Loucy (cell line): ENCODE measurements around the gene ACOT12.

ENCODE experiments used
- H2AFZ ChIP-seq: fragments of 200-600 bp; sonication (generic); 2 replicates; pipeline ENCODE4 v1.6.0; 2016; ENCODE audit warnings: antibody characterized with exemption, mild to moderate bottlenecking, low read length, moderate library complexity
- H3F3A ChIP-seq: fragments of 200-600 bp; 2 replicates; pipeline ENCODE4 v1.6.0; 2016; ENCODE audit warnings: antibody characterized with exemption, low read depth, mild to moderate bottlenecking
- H3K27me3 ChIP-seq: fragments of 200-600 bp; sonication (generic); 2 replicates; pipeline ENCODE4 v1.6.1; 2014; ENCODE audit warnings: low read length, mild to moderate bottlenecking; ENCODE audit not compliant: insufficient read depth, poor library complexity, severe bottlenecking
- H3K36me3 ChIP-seq: fragments of 200-600 bp; sonication (generic); 2 replicates; pipeline ENCODE4 v1.6.1; 2016; ENCODE audit warnings: low read length; ENCODE audit not compliant: insufficient read depth
- H3K4me1 ChIP-seq: fragments of 200-600 bp; sonication (generic); 2 replicates; pipeline ENCODE4 v1.5.1; 2014; ENCODE audit warnings: low read length, mild to moderate bottlenecking; ENCODE audit not compliant: insufficient read depth, poor library complexity, severe bottlenecking
- H3K4me2 ChIP-seq: fragments of 200-600 bp; sonication (generic); 2 replicates; pipeline ENCODE4 v1.6.0; 2014; ENCODE audit warnings: antibody characterized with exemption, low read length, low read depth, mild to moderate bottlenecking; ENCODE audit not compliant: poor library complexity, severe bottlenecking
- H3K4me3 ChIP-seq: fragments of 200-600 bp; sonication (generic); 2 replicates; pipeline ENCODE4 v1.5.1; 2014; ENCODE audit warnings: low read length, mild to moderate bottlenecking, mixed read lengths; ENCODE audit not compliant: poor library complexity, severe bottlenecking
- H3K79me2 ChIP-seq: fragments of 200-600 bp; sonication (generic); 2 replicates; pipeline ENCODE4 v1.6.1; 2014; ENCODE audit warnings: low read length; ENCODE audit not compliant: insufficient read depth
- H3K9ac ChIP-seq: fragments of 200-600 bp; sonication (generic); 2 replicates; pipeline ENCODE4 v1.6.0; 2014; ENCODE audit warnings: mild to moderate bottlenecking, low read depth, low read length, moderate library complexity; ENCODE audit not compliant: poor library complexity, severe bottlenecking
- H3K9me2 ChIP-seq: fragments of 200-600 bp; sonication (generic); replicated peaks from 2 replicates; pipeline ENCODE4 v1.6.1; 2016; ENCODE audit warnings: low read depth, low read length, mixed read lengths
- H3K9me3 ChIP-seq: fragments of 200-600 bp; sonication (generic); 2 replicates; pipeline ENCODE4 v1.6.1; 2014; ENCODE audit warnings: mild to moderate bottlenecking, antibody characterized with exemption, low read length, low read depth; ENCODE audit not compliant: insufficient read depth
- H4K20me1 ChIP-seq: fragments of 200-600 bp; sonication (generic); 2 replicates; pipeline ENCODE4 v1.6.0; 2014; ENCODE audit warnings: antibody characterized with exemption, low read length, mild to moderate bottlenecking; ENCODE audit not compliant: insufficient read depth, poor library complexity, severe bottlenecking
- EZH2phosphoT487 ChIP-seq: fragments of 200-600 bp; IDR thresholded peaks from 2 replicates; pipeline ENCODE4 v1.6.1; 2018; ENCODE audit warnings: antibody characterized with exemption, mild to moderate bottlenecking, moderate library complexity, borderline replicate concordance
- TF ChIP-seq, protein P1 (sequence below): fragments of 200-600 bp; sonication (generic); conservative IDR thresholded peaks from 2 replicates; pipeline ENCODE4 v1.5.1; 2014; ENCODE audit warnings: mild to moderate bottlenecking, antibody characterized with exemption, low read length

ACOT12 gene

DNA sequence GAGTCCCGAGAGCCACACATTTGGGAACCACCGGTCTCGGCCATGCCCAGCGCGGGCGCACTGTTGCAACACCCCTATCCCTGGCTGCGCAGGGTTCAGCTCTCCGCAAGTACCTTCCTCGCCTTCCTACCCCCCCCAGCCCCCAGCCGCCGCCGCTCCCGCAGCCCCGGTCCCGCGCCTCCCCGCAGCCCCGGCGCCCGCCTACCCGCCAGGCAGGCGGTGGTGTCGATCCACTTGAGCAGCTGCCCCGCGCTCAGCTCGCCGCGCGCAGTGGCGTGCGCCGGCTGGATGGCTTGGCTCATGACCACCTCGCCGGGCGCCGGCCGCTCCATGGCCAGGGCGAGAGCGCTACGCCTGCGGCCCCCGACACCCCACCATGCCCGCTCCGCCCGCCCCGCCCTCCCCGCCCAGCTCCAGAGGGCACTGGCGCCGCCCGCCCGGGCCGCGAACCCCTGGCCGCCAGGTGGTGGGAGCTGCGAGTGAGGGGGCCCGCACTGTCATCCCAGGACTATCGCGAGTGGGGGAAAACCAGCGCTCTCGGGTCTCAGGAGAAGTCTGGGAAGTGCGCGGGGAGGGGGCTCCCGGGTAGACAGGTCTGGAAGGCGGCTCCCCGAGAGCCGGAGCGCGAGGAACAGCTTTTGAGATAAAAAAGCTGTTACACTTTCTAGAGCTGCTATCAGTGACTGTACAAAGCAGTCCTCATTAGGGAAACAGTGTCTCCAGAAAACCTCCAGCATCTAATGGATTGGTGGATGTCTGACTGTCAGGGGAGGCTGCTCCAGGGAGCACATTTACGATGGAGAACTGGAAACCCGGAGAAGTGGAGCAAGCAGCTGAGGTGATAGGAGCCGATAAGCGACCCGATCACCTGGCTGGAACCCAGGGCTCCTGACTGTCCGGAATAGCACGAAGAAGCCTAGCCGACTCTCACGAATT lies at the start of gene ACOT12:
ACOT12 (minus strand) TSS at position 352 of the 936 bp plus-strand sequence; CDS start at position 332, 20 bp downstream.
- Histone ChIP-seq H3F3A (no peaks in the 10 kb centered on the region), H3K9ac (no peak within 1 kb of the TSS), H3K4me3 (no peak within 1 kb of the TSS), H3K79me2 (no peaks in the 10 kb centered on the region), H2AFZ (no peak within 1 kb of the TSS), H3K9me2 (no peaks in the 10 kb centered on the region), H3K9me3 (no peaks in the 10 kb centered on the region), H4K20me1 (no peaks in the 10 kb centered on the region), H3K36me3 (no peaks in the 10 kb centered on the region), H3K4me2 (no peak within 1 kb of the TSS), H3K4me1 (no peaks in the 10 kb centered on the region), H3K27me3 (no peaks in the 10 kb centered on the region)
- TF ChIP-seq, protein P1, sequence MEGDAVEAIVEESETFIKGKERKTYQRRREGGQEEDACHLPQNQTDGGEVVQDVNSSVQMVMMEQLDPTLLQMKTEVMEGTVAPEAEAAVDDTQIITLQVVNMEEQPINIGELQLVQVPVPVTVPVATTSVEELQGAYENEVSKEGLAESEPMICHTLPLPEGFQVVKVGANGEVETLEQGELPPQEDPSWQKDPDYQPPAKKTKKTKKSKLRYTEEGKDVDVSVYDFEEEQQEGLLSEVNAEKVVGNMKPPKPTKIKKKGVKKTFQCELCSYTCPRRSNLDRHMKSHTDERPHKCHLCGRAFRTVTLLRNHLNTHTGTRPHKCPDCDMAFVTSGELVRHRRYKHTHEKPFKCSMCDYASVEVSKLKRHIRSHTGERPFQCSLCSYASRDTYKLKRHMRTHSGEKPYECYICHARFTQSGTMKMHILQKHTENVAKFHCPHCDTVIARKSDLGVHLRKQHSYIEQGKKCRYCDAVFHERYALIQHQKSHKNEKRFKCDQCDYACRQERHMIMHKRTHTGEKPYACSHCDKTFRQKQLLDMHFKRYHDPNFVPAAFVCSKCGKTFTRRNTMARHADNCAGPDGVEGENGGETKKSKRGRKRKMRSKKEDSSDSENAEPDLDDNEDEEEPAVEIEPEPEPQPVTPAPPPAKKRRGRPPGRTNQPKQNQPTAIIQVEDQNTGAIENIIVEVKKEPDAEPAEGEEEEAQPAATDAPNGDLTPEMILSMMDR: no peak
- no peak for TF ChIP-seq EZH2phosphoT487

DNA sequence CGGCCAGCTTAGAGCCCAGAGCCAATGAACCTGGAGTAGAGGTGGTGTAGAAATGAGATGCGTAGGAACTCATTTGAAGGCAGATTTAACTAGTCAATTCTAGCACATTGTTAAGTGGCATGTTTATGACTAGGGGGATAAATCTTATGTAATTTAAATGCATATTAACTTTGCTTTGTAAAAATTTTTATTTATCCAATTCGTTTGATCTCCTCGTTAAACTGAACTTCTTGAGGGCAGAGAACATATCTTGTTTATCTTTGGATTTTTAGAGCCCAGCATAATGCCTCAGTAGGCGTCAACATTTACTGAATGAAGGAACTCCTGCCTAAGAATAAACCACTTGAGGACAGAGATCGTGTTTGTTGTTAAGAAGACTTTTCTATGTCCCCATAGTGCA lies 41.1 kb upstream of the ACOT12 start:
- Histone ChIP-seq H2AFZ (no peak overlapping the region), H3K36me3 (peaks cover 28% of the 10 kb centered on the region), H3K9ac (no peak overlapping the region), H3K9me2 (no peaks in the 10 kb centered on the region), H3K4me2 (no peak overlapping the region), H3K9me3 (no peaks in the 10 kb centered on the region), H3F3A (no peaks in the 10 kb centered on the region; the same call in 1 of the 2 replicates), H3K79me2 (no peaks in the 10 kb centered on the region), H3K4me3 (no peak overlapping the region), H3K27me3 (no peaks in the 10 kb centered on the region), H3K4me1 (no peaks in the 10 kb centered on the region), H4K20me1 (no peaks in the 10 kb centered on the region)
- TF ChIP-seq, protein P1: no peak
- TF ChIP-seq EZH2phosphoT487: no peak

DNA sequence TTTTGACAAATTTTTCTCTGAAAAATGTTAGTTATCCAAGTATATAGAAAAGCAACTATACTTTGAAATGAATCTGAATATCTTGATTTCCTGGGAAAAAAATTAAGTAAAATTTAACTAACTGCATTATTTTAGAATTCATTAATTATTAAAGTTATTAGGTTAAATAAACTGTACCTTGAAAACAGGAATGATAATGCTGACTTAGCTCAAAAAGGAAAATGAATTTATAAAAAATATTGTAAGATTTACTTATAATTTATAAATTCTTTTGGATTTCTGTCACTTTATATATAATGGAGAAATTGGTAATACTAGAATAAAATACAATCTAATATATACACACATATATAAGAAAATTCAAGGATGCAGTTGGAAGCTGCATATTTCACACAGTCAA lies 36.1 kb upstream of the ACOT12 start:
- H2AFZ ChIP-seq: no peak overlapping the region
- no peaks in the 10 kb centered on the region for H3K79me2 ChIP-seq
- H3K4me2 ChIP-seq: no peak overlapping the region
- H4K20me1 ChIP-seq: no peaks in the 10 kb centered on the region
- H3K27me3 ChIP-seq: no peaks in the 10 kb centered on the region
- H3F3A ChIP-seq: no peaks in the 10 kb centered on the region; the same call in 1 of the 2 replicates
- H3K9ac ChIP-seq: no peak overlapping the region
- no peaks in the 10 kb centered on the region for H3K9me2 ChIP-seq
- H3K4me3 ChIP-seq: no peak overlapping the region
- H3K4me1 ChIP-seq: peaks cover 7% of the 10 kb centered on the region
- TF ChIP-seq, protein P1: no peak
- no peak for TF ChIP-seq EZH2phosphoT487
- H3K36me3 ChIP-seq: peaks cover 44% of the 10 kb centered on the region; the same call in 1 of the 2 replicates
- H3K9me3 ChIP-seq: no peaks in the 10 kb centered on the region
